GM12801 (cell line): ENCODE measurements around the gene LY6G6C.

Experiments
- CTCF ChIP-seq: IDR thresholded peaks from one replicate; pipeline ENCODE4 v1.5.1; 2011; ENCODE audit warnings: control low read depth; ENCODE audit not compliant: insufficient read length; ENCODE audit errors: extremely low read depth

Gene LY6G6C

GRCh38 chr6:31721351-31722020 lies at the start of gene LY6G6C:
LY6G6C (minus strand) TSS chr6:31721746; CDS start chr6:31721679, 67 bp downstream.
- no peak for TF ChIP-seq CTCF

- no peak for TF ChIP-seq CTCF
Observed at GRCh38 chr6:31770860-31771259, 49.3 kb upstream of the LY6G6C start.

- TF ChIP-seq CTCF: no peak
Observed at GRCh38 chr6:31769684-31770371, 48.3 kb upstream of the LY6G6C start.

GRCh38 chr6:31768363-31769257 lies 47.1 kb upstream of the LY6G6C start:
- TF ChIP-seq CTCF: no peak

GRCh38 chr6:31767096-31767645 lies 45.6 kb upstream of the LY6G6C start:
- TF ChIP-seq CTCF: no peak

GRCh38 chr6:31765910-31766794 lies 44.6 kb upstream of the LY6G6C start:
- no peak for TF ChIP-seq CTCF
